Astrocyte (in vitro differentiated cells and primary cell): ENCODE results near the gene KLC3. TPM values are rescaled to one million over a fixed set of nuclear protein-coding genes. Genes with fewer than 3 reads are reported as not detected.
A peak's percentile ranks its signal among the peaks of the same experiment; 100 is the strongest.

Experiments
- DNase-seq: peaks from one replicate; pipeline ENCODE4 v3.0.0-alpha.2; 2010; ENCODE audit warnings: low read depth
- FAIRE-seq: peaks from 2 replicates; lab custom pipeline; 2011; peaks lifted over from hg19 to GRCh38; lab: Jason Lieb, UNC
- H2AFZ ChIP-seq: 2 replicates; pipeline ENCODE4 v1.6.0; 2012; ENCODE audit warnings: low read depth, low read length, inconsistent platforms
- H3K27ac ChIP-seq: 2 replicates; pipeline ENCODE4 v1.5.1; 2011; ENCODE audit warnings: low read depth, low read length, inconsistent platforms
- H3K27me3 ChIP-seq: 2 replicates; pipeline ENCODE4 v1.6.0; 2011; ENCODE audit warnings: low read length, inconsistent platforms; ENCODE audit not compliant: insufficient read depth
- H3K36me3 ChIP-seq: 2 replicates; pipeline ENCODE4 v1.5.1; 2011; ENCODE audit warnings: low read length, inconsistent platforms; ENCODE audit not compliant: insufficient read depth
- H3K4me1 ChIP-seq: 2 replicates; pipeline ENCODE4 v1.5.1; 2011; ENCODE audit warnings: low read length, inconsistent platforms; ENCODE audit not compliant: insufficient read depth
- H3K4me2 ChIP-seq: 2 replicates; pipeline ENCODE4 v1.6.0; 2012; ENCODE audit warnings: low read length, inconsistent platforms
- H3K4me3 ChIP-seq: 2 replicates; pipeline ENCODE4 v1.5.1; 2011; ENCODE audit warnings: low read depth, mild to moderate bottlenecking, low read length, inconsistent platforms; ENCODE audit not compliant: insufficient read depth
- H3K79me2 ChIP-seq: 2 replicates; pipeline ENCODE4 v1.6.0; 2012; ENCODE audit warnings: mild to moderate bottlenecking, low read length, inconsistent platforms; ENCODE audit not compliant: insufficient read depth
- H3K9ac ChIP-seq: 2 replicates; pipeline ENCODE4 v1.6.0; 2012; ENCODE audit warnings: mild to moderate bottlenecking, low read length, inconsistent platforms
- H3K9me3 ChIP-seq: 2 replicates; pipeline ENCODE4 v1.5.1; 2012; ENCODE audit warnings: low read depth, mild to moderate bottlenecking, low read length, inconsistent platforms; ENCODE audit not compliant: insufficient read depth
- H4K20me1 ChIP-seq: 2 replicates; pipeline ENCODE4 v1.6.0; 2012; ENCODE audit warnings: low read length, inconsistent platforms; ENCODE audit not compliant: insufficient read depth
- H3K27ac Mint-ChIP-seq: one replicate; pipeline ENCODE4 v1.8.0; 2021; ENCODE audit warnings: mild to moderate bottlenecking, mixed read lengths; ENCODE audit not compliant: unreplicated experiment
- H3K27me3 Mint-ChIP-seq: one replicate; pipeline ENCODE4 v1.8.0; 2021; ENCODE audit warnings: low read depth, mixed read lengths; ENCODE audit not compliant: unreplicated experiment
- H3K36me3 Mint-ChIP-seq: one replicate; pipeline ENCODE4 v1.8.0; 2021; ENCODE audit warnings: low read depth, mixed read lengths; ENCODE audit not compliant: unreplicated experiment
- H3K4me1 Mint-ChIP-seq: one replicate; pipeline ENCODE4 v1.8.0; 2021; ENCODE audit warnings: low read depth, mixed read lengths; ENCODE audit not compliant: unreplicated experiment
- H3K4me3 Mint-ChIP-seq: one replicate; pipeline ENCODE4 v1.8.0; 2021; ENCODE audit warnings: mild to moderate bottlenecking, moderate library complexity, mixed read lengths; ENCODE audit not compliant: unreplicated experiment
- H3K9me3 Mint-ChIP-seq: one replicate; pipeline ENCODE4 v1.8.0; 2021; ENCODE audit warnings: mild to moderate bottlenecking, mixed read lengths; ENCODE audit not compliant: unreplicated experiment
- CTCF ChIP-seq: IDR thresholded peaks from 2 replicates; pipeline ENCODE4 v1.5.1; 2011; ENCODE audit warnings: low read depth, mild to moderate bottlenecking, inconsistent platforms, low read length, moderate library complexity; ENCODE audit not compliant: insufficient read depth
- EZH2 ChIP-seq: IDR thresholded peaks from 2 replicates; pipeline ENCODE4 v1.6.1; 2012; ENCODE audit warnings: mild to moderate bottlenecking, low read length, inconsistent platforms; ENCODE audit not compliant: insufficient read depth
- total RNA-seq: library from RNA; stranded (reverse); gene quantifications from 2 replicates; pipeline ENCODE4 v1.2.1, GENCODE V29; 2021

KLC3 gene
- total RNA-seq, 1 donor from 2014 or later = 1.2 TPM

DNA sequence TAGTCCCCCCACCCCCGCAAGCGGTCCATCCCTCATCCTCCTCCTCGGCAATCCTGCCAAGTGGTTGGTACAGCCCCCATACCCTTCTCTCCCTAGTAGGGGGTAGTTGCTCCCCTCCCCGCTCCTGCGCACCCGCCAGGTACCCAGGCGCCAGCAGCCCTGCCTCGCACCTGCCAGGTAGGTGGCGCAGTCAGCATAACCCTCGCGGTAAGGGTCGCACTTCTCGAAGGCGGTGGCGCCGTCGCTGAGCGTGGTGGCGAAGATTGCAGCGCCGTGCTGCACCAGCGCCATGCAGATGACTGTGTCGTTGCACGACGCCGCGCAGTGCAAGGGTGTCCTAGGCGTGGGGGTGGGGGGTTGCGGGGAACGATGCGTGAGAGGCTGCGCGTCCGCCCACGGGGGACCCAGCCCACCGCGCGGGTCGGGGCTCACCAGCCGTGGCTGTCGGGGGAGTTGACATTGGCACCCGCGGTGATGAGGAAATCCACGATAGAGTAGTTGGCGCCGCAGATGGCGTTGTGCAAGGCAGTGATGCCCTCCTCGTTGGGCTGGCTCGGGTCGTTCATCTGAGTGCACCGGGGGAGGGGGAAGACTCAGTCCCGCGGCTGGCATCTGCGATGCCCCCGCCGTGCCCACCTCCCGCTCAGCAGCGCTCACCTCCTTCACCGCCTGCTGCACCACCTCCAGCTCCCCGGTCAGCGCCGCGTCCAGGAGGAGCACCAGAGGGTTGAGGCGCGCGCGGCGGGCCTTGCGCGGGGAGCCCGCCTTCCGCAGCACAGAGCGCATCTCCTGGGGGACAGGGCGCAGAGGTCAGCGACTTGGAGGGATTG is 45.1 kb downstream of the KLC3 start:
- H3K4me1 Mint-ChIP-seq = no peaks in the 10 kb centered on the region
- no peak overlapping the region for H3K27ac Mint-ChIP-seq
- H3K9me3 Mint-ChIP-seq = no peaks in the 10 kb centered on the region
- peak overlapping the region; percentile 52 for H2AFZ ChIP-seq
- DNase-seq = no peak
- H3K4me3 ChIP-seq = no peak overlapping the region
- FAIRE-seq = no peak
- H3K36me3 ChIP-seq = no peaks in the 10 kb centered on the region
- H4K20me1 ChIP-seq = no peaks in the 10 kb centered on the region
- peak overlapping the region; percentile 72 for H3K4me2 ChIP-seq
- H3K27me3 Mint-ChIP-seq = peaks cover 9% of the 10 kb centered on the region
- TF ChIP-seq EZH2 = no peak
- no peak for TF ChIP-seq CTCF
- H3K27me3 ChIP-seq = peaks cover 10% of the 10 kb centered on the region
- no peak overlapping the region for H3K9ac ChIP-seq
- no peak overlapping the region for H3K27ac ChIP-seq
- H3K79me2 ChIP-seq = no peaks in the 10 kb centered on the region
- no peaks in the 10 kb centered on the region for H3K9me3 ChIP-seq
- H3K4me3 Mint-ChIP-seq = no peak overlapping the region
- H3K36me3 Mint-ChIP-seq = peaks cover 12% of the 10 kb centered on the region
- H3K4me1 ChIP-seq = peaks cover 11% of the 10 kb centered on the region

DNA sequence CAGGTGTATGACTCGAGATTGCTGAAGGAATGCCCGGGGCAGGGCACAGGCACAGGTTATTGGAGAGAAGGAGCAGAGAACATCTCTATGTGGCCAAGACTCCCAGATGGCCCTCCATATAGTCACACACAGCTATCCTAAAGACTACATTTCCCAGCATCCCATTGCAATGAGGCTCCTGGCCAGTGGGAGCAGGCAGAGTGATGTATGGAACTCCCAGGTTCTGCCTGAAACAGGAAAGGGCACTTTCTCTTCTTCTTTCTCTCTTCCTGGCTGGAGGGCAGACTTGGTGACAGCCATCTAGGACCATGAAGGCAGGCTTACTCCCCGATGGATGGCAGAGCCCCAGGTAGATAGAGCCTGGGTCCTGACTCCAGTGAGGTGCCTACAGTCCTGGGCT is 50.8 kb downstream of the KLC3 start:
- peaks cover 20% of the 10 kb centered on the region for H3K36me3 Mint-ChIP-seq
- Histone ChIP-seq H3K4me2 (no peak overlapping the region), H3K9ac (no peak overlapping the region), H3K4me3 (no peak overlapping the region), H4K20me1 (peaks cover 9% of the 10 kb centered on the region), H3K36me3 (peaks cover 5% of the 10 kb centered on the region), H2AFZ (no peak overlapping the region), H3K4me1 (no peaks in the 10 kb centered on the region), H3K79me2 (no peaks in the 10 kb centered on the region), H3K9me3 (no peaks in the 10 kb centered on the region), H3K27ac (no peak overlapping the region), H3K27me3 (no peaks in the 10 kb centered on the region)
- FAIRE-seq = no peak
- H3K9me3 Mint-ChIP-seq = no peaks in the 10 kb centered on the region
- H3K4me1 Mint-ChIP-seq = peaks cover 1% of the 10 kb centered on the region
- DNase-seq = no peak
- H3K4me3 Mint-ChIP-seq = no peak overlapping the region
- TF ChIP-seq EZH2 (no peak), CTCF (no peak)
- no peak overlapping the region for H3K27ac Mint-ChIP-seq
- H3K27me3 Mint-ChIP-seq = peaks cover 3% of the 10 kb centered on the region
